Fibroblast of peridontal ligament (primary cell): ENCODE data around the gene SFPQ.
A peak's percentile ranks its signal among the peaks of the same experiment; 100 is the strongest.
"Not testable (repeated sequence)": the region's sequence is repeated elsewhere in the genome, so short reads cannot be mapped to it uniquely, and the experiment has no call there.

Experiments used
- DNase-seq: peaks from one replicate; pipeline ENCODE4 v3.0.0-alpha.2; 2010; ENCODE audit errors: extremely low read depth

Gene SFPQ

GRCh38 chr1:35192853-35193664 lies at the start of gene SFPQ:
Gene SFPQ, minus strand, starts transcription at chr1:35193145. Its CDS starts 96 bp downstream, at chr1:35193049.
- DNase-seq: peak; percentile 100

- DNase-seq: not testable (repeated sequence)
Observed at GRCh38 chr1:35236772-35237171, 43.8 kb upstream of the SFPQ start.

- no peak for DNase-seq
Observed at GRCh38 chr1:35231287-35231686, 38.3 kb upstream of the SFPQ start.

GRCh38 chr1:35229587-35230360 lies 36.8 kb upstream of the SFPQ start:
- DNase-seq: no peak

- no peak for DNase-seq
Observed at GRCh38 chr1:35226546-35226945, 33.6 kb upstream of the SFPQ start.

- no peak for DNase-seq
Observed at GRCh38 chr1:35223084-35223630, 30.2 kb upstream of the SFPQ start.

- DNase-seq: peak; percentile 88
Observed at GRCh38 chr1:35222322-35223083, 29.6 kb upstream of the SFPQ start.

GRCh38 chr1:35220976-35221375 lies 28.0 kb upstream of the SFPQ start:
- no peak for DNase-seq

- no peak for DNase-seq
Observed at GRCh38 chr1:35215346-35215745, 22.4 kb upstream of the SFPQ start.

GRCh38 chr1:35211120-35211414 lies 18.1 kb upstream of the SFPQ start:
- DNase-seq: no peak

- DNase-seq: no peak
Observed at GRCh38 chr1:35210321-35211119, 17.6 kb upstream of the SFPQ start.

- no peak for DNase-seq
Observed at GRCh38 chr1:35203295-35203694, 10.3 kb upstream of the SFPQ start.

- DNase-seq: peak; percentile 88
Observed at GRCh38 chr1:35202048-35202719, 9.2 kb upstream of the SFPQ start.

- no peak for DNase-seq
Observed at GRCh38 chr1:35201631-35202030, 8.7 kb upstream of the SFPQ start.

GRCh38 chr1:35192056-35192852 lies 691 bp downstream of the SFPQ start:
- peak; percentile 62 for DNase-seq

- DNase-seq: no peak
Observed at GRCh38 chr1:35191429-35192055, 1.4 kb downstream of the SFPQ start.

GRCh38 chr1:35190784-35191183 lies 2.2 kb downstream of the SFPQ start:
- no peak for DNase-seq

- no peak for DNase-seq
Observed at GRCh38 chr1:35188578-35189392, 4.2 kb downstream of the SFPQ start.
